Measurements from ENCODE around the gene SLC18B1.
A peak's percentile ranks its signal among the peaks of the same experiment; 100 is the strongest.

Gene SLC18B1

DNA sequence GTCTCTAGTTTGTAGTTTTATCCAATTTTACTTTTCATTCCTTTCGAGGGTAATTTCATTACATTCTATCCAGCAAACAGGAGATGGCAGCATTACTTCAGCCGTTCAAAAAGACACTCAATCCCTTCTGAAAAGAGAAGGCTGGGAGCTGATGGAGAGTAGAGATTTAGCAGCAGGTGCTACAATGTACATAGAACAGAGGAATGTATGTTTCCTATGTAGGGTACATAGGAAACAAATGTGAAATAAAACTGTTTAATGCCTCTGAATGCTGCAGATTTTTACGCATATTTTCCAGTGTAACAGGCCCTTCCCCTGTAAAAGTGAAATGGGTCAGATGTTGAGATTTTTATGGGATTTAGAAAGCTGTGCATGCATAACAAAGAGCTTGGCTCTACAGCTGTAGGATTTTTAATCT is 31.9 kb upstream of the SLC18B1 start:
- H3K14ac ChIP-seq (ENCODE audit: low read length), result no peak overlapping the region
- no peak overlapping the region for H3K27ac ChIP-seq (ENCODE audit: low read depth, low read length)
- no peaks in the 10 kb centered on the region for H3K36me3 ChIP-seq (ENCODE audit: control insufficient read depth in 1 of 2, insufficient read depth in 2 of 2, low read length in 2 of 2)
- H3K79me2 ChIP-seq (ENCODE audit: control insufficient read depth, insufficient read depth, low read length, poor library complexity), result no peaks in the 10 kb centered on the region
- no peak overlapping the region for H2BK5ac ChIP-seq (ENCODE audit: low read depth, low read length, poor library complexity)
- H2AFZ ChIP-seq (ENCODE audit: insufficient read depth, low read length, poor library complexity), result no peak overlapping the region
- WGBS (ENCODE audit: extremely low coverage, insufficient coverage, insufficient read length), result no CpG with 5 or more reads among the region's 3 CpGs
- H2BK120ac ChIP-seq (ENCODE audit: insufficient read depth, low read length, poor library complexity), result no peak overlapping the region
- H3K27me3 ChIP-seq (ENCODE audit: insufficient read depth, low read length), result no peaks in the 10 kb centered on the region
- no peak overlapping the region for H4K91ac ChIP-seq (ENCODE audit: low read depth, low read length)
- H3K9me3 ChIP-seq (ENCODE audit: insufficient read depth, low read depth, low read length), result no peaks in the 10 kb centered on the region
- H3K4ac ChIP-seq (ENCODE audit: low read depth, low read length), result no peak overlapping the region
- no peak overlapping the region for H2AK5ac ChIP-seq (ENCODE audit: low read length)
- peak in 1 of 2 donors; percentile 57 for DNase-seq
- no peak overlapping the region for H4K8ac ChIP-seq (ENCODE audit: low read depth, low read length)
- no peak overlapping the region for H2BK12ac ChIP-seq (ENCODE audit: low read length)
- H3K9ac ChIP-seq (ENCODE audit: low read length), result no peak overlapping the region
- H3K18ac ChIP-seq (ENCODE audit: low read length), result no peak overlapping the region
- H3K4me3 ChIP-seq (ENCODE audit: low read depth, low read length), result no peak overlapping the region
- no peak overlapping the region for H3K23ac ChIP-seq (ENCODE audit: low read length)
- no peak overlapping the region for H3K4me2 ChIP-seq (ENCODE audit: low read length)
- no peaks in the 10 kb centered on the region for H3K4me1 ChIP-seq (ENCODE audit: control insufficient read depth in 1 of 2, insufficient read depth in 2 of 2, low read length in 2 of 2)
- no peak overlapping the region for H4K12ac ChIP-seq (ENCODE audit: low read depth, low read length)
- H3K79me1 ChIP-seq (ENCODE audit: low read length), result no peaks in the 10 kb centered on the region

- no CpG with 5 or more reads among the region's 5 CpGs for WGBS (ENCODE audit: extremely low coverage, insufficient coverage, insufficient read length)
Measured at GRCh38 chr6:132820629-132821381, 22.4 kb upstream of the SLC18B1 start.

DNA sequence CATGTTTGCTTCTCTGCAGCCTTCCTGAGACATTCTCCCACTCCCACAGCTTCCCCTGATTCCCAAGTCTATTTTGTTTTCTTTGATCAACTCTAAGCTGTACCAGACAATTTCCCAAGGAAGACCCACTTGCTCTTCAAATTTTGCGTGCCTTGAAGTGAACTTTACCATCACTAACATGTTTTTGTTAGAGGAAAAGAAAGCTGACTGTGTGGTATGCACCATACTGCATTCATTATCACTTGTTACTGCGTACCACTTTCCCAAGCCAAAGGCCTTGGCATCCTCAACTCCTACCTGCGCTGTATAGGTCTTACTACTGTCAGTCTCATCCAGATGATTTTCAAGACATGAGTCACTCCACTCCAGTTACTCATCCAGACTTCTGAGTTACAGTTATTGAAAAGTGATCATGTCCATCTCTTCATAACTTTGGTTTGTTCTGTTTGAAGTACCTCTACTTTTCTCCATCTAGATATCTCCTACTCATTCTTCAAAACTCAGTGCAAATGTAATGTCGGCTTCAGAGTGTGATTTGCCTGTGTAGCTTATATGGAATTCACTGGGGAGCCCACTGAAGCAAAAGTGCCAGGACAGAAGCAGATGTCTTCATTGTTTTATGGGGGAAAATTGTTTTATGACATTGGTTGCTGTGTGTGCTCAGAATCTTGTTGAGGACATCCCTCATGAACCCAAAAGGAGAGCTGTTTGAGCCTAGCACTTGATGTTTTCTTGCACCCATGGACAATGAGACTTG is 21.1 kb upstream of the SLC18B1 start:
- no CpG with 5 or more reads among the region's 4 CpGs for WGBS (ENCODE audit: extremely low coverage, insufficient coverage, insufficient read length)
- H3K9me3 ChIP-seq (ENCODE audit: insufficient read depth, low read depth, low read length), result no peaks in the 10 kb centered on the region
- DNase-seq, result peak; percentile 38 to 65
- H2AFZ ChIP-seq (ENCODE audit: insufficient read depth, low read length, poor library complexity), result no peak overlapping the region
- peaks cover 6% of the 10 kb centered on the region for H3K79me2 ChIP-seq (ENCODE audit: control insufficient read depth, insufficient read depth, low read length, poor library complexity)
- no peak overlapping the region for H3K14ac ChIP-seq (ENCODE audit: low read length)
- H4K12ac ChIP-seq (ENCODE audit: low read depth, low read length), result no peak overlapping the region
- no peak overlapping the region for H3K18ac ChIP-seq (ENCODE audit: low read length)
- H2BK12ac ChIP-seq (ENCODE audit: low read length), result no peak overlapping the region
- H3K23ac ChIP-seq (ENCODE audit: low read length), result no peak overlapping the region
- H2AK5ac ChIP-seq (ENCODE audit: low read length), result no peak overlapping the region
- H2BK120ac ChIP-seq (ENCODE audit: insufficient read depth, low read length, poor library complexity), result no peak overlapping the region
- H3K4ac ChIP-seq (ENCODE audit: low read depth, low read length), result no peak overlapping the region
- H2BK5ac ChIP-seq (ENCODE audit: low read depth, low read length, poor library complexity), result no peak overlapping the region
- no peak overlapping the region for H3K9ac ChIP-seq (ENCODE audit: low read length)
- peaks cover 0 to 3% of the 10 kb centered on the region in 2 experiments for H3K4me1 ChIP-seq (ENCODE audit: control insufficient read depth in 1 of 2, insufficient read depth in 2 of 2, low read length in 2 of 2)
- H3K4me2 ChIP-seq (ENCODE audit: low read length), result no peak overlapping the region
- H3K79me1 ChIP-seq (ENCODE audit: low read length), result no peaks in the 10 kb centered on the region
- no peak overlapping the region for H3K4me3 ChIP-seq (ENCODE audit: low read depth, low read length)
- peaks cover 10 to 33% of the 10 kb centered on the region in 2 experiments for H3K36me3 ChIP-seq (ENCODE audit: control insufficient read depth in 1 of 2, insufficient read depth in 2 of 2, low read length in 2 of 2)
- no peak overlapping the region for H4K8ac ChIP-seq (ENCODE audit: low read depth, low read length)
- no peaks in the 10 kb centered on the region for H3K27me3 ChIP-seq (ENCODE audit: insufficient read depth, low read length)
- no peak overlapping the region for H3K27ac ChIP-seq (ENCODE audit: low read depth, low read length)
- H4K91ac ChIP-seq (ENCODE audit: low read depth, low read length), result no peak overlapping the region

More at GRCh38 chr6:132820629-132821381, 22.4 kb upstream of the SLC18B1 start:
- H3K14ac ChIP-seq (ENCODE audit: low read length), result no peak overlapping the region
- H3K4me2 ChIP-seq (ENCODE audit: low read length), result no peak overlapping the region
- H2BK5ac ChIP-seq (ENCODE audit: low read depth, low read length, poor library complexity), result no peak overlapping the region
- peaks cover 2% of the 10 kb centered on the region for H3K79me2 ChIP-seq (ENCODE audit: control insufficient read depth, insufficient read depth, low read length, poor library complexity)
- no peak overlapping the region for H4K8ac ChIP-seq (ENCODE audit: low read depth, low read length)
- DNase-seq, result peak in 1 of 2 donors; percentile 20
- H4K12ac ChIP-seq (ENCODE audit: low read depth, low read length), result no peak overlapping the region
- peaks cover 0 to 2% of the 10 kb centered on the region in 2 experiments for H3K4me1 ChIP-seq (ENCODE audit: control insufficient read depth in 1 of 2, insufficient read depth in 2 of 2, low read length in 2 of 2)
- no peak overlapping the region for H4K91ac ChIP-seq (ENCODE audit: low read depth, low read length)
- no peak overlapping the region for H3K18ac ChIP-seq (ENCODE audit: low read length)
- H3K36me3 ChIP-seq (ENCODE audit: control insufficient read depth in 1 of 2, insufficient read depth in 2 of 2, low read length in 2 of 2), result peaks cover 8 to 29% of the 10 kb centered on the region in 2 experiments
- no peak overlapping the region for H3K23ac ChIP-seq (ENCODE audit: low read length)
- no peak overlapping the region for H2BK12ac ChIP-seq (ENCODE audit: low read length)
- H3K4me3 ChIP-seq (ENCODE audit: low read depth, low read length), result no peak overlapping the region
- H3K27me3 ChIP-seq (ENCODE audit: insufficient read depth, low read length), result no peaks in the 10 kb centered on the region
- no peak overlapping the region for H2BK120ac ChIP-seq (ENCODE audit: insufficient read depth, low read length, poor library complexity)
- peak overlapping the region; percentile 50 for H3K9ac ChIP-seq (ENCODE audit: low read length)
- no peak overlapping the region for H2AFZ ChIP-seq (ENCODE audit: insufficient read depth, low read length, poor library complexity)
- peak overlapping the region; percentile 3 for H3K27ac ChIP-seq (ENCODE audit: low read depth, low read length)
- no peaks in the 10 kb centered on the region for H3K79me1 ChIP-seq (ENCODE audit: low read length)
- no peaks in the 10 kb centered on the region for H3K9me3 ChIP-seq (ENCODE audit: insufficient read depth, low read depth, low read length)
- no peak overlapping the region for H3K4ac ChIP-seq (ENCODE audit: low read depth, low read length)
- H2AK5ac ChIP-seq (ENCODE audit: low read length), result no peak overlapping the region

DNA sequence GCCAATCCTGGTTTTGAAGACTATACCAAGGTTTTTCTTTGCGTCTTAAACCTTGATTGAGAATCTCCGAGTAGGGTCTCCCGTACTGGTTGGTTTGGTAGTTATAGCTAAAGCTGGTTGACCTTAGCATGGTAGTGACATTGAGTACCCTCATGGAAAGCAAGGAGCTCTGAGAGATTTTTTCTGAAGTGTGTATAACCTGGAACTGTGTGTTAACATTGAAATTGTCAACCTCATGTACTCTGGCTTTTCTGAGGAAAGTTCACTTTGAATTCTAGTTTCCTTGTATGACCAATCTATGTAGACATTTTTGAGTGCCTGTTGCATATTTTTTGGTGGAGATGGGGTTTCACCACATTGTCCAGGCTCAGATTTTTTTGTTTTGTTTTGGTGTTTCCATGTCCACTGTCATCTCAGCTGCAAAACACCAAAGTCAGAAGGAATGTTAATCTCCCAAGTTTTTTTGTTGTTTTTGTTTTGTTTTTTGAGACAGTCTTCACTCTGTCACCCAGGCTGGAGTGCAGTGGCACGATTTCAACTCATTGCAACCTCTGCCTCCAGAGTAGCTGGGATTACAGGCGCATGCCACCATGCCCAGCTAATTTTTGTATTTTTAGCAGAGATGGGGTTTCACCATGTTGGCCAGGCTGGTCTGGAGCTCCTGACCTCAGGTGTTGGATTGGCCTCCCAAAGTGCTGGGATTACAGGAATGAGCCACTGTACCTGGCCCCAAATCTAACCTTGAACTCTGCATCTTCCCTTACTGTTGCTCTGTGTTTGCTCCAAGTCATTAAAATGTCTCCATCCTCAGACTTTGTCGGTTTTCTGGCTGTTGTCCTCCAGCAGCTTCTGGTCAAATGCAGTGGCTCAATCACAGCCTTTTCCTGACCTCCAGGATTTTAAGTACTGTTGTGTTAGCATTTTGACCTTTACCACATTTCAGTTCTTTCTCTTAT is 20.2 kb upstream of the SLC18B1 start:
- H3K4me2 ChIP-seq (ENCODE audit: low read length), result no peak overlapping the region
- H2BK120ac ChIP-seq (ENCODE audit: insufficient read depth, low read length, poor library complexity), result no peak overlapping the region
- H3K18ac ChIP-seq (ENCODE audit: low read length), result no peak overlapping the region
- WGBS (ENCODE audit: extremely low coverage, insufficient coverage, insufficient read length), result no CpG with 5 or more reads among the region's 6 CpGs
- H3K79me1 ChIP-seq (ENCODE audit: low read length), result peaks cover 3% of the 10 kb centered on the region
- no peak overlapping the region for H2BK5ac ChIP-seq (ENCODE audit: low read depth, low read length, poor library complexity)
- no peak overlapping the region for H2AK5ac ChIP-seq (ENCODE audit: low read length)
- no peaks in the 10 kb centered on the region for H3K9me3 ChIP-seq (ENCODE audit: insufficient read depth, low read depth, low read length)
- H3K79me2 ChIP-seq (ENCODE audit: control insufficient read depth, insufficient read depth, low read length, poor library complexity), result peaks cover 9% of the 10 kb centered on the region
- H3K36me3 ChIP-seq (ENCODE audit: control insufficient read depth in 1 of 2, insufficient read depth in 2 of 2, low read length in 2 of 2), result peaks cover 10 to 33% of the 10 kb centered on the region in 2 experiments
- H2BK12ac ChIP-seq (ENCODE audit: low read length), result no peak overlapping the region
- no peak overlapping the region for H3K4me3 ChIP-seq (ENCODE audit: low read depth, low read length)
- no peak overlapping the region for H2AFZ ChIP-seq (ENCODE audit: insufficient read depth, low read length, poor library complexity)
- H3K27ac ChIP-seq (ENCODE audit: low read depth, low read length), result no peak overlapping the region
- peaks cover 0 to 3% of the 10 kb centered on the region in 2 experiments for H3K4me1 ChIP-seq (ENCODE audit: control insufficient read depth in 1 of 2, insufficient read depth in 2 of 2, low read length in 2 of 2)
- H4K8ac ChIP-seq (ENCODE audit: low read depth, low read length), result no peak overlapping the region
- no peak overlapping the region for H4K12ac ChIP-seq (ENCODE audit: low read depth, low read length)
- H3K27me3 ChIP-seq (ENCODE audit: insufficient read depth, low read length), result no peaks in the 10 kb centered on the region
- no peak overlapping the region for H3K14ac ChIP-seq (ENCODE audit: low read length)
- H3K4ac ChIP-seq (ENCODE audit: low read depth, low read length), result no peak overlapping the region
- no peak overlapping the region for H4K91ac ChIP-seq (ENCODE audit: low read depth, low read length)
- H3K9ac ChIP-seq (ENCODE audit: low read length), result no peak overlapping the region
- peak; percentile 42 to 80 for DNase-seq
- H3K23ac ChIP-seq (ENCODE audit: low read length), result no peak overlapping the region

Data from trophoblast cell (in vitro differentiated cells and primary cell).